K562 (cell line): ENCODE results near the gene GFRAL. TPM values are rescaled to one million over a fixed set of nuclear protein-coding genes. Genes with fewer than 3 reads are reported as not detected.

ENCODE experiments used
- ATAC-seq: fragments of 200-7000 bp; cut with Tn5 transposase; 3 replicates; pipeline ENCODE4 v1.9.1; 2020; ENCODE audit warnings: moderate library complexity
- BruUV-seq: library from RNA; stranded (reverse); fragments of 400-500 nt; replicated peaks from 2 replicates; lab custom pipeline; 2021; lab: Mats Ljungman, UMichigan
- CTCF ChIA-PET: fragments of 300-600 bp; formaldehyde crosslinking; extraction: SDS; loops from one replicate; lab custom pipeline; 2021; ENCODE audit warnings: low intra/inter-chr PET ratio; lab: Yijun Ruan, JAX
- POLR2A ChIA-PET: fragments of 300-600, 350-650 bp; sonication (Branson Sonifier 250); formaldehyde crosslinking; extraction: SDS; loops from one replicate; lab custom pipeline; 2021; ENCODE audit warnings: antibody characterized with exemption, inconsistent platforms; lab: Yijun Ruan, JAX
- DNase-seq, 4 experiments: peaks; one replicate each; pipeline versions ENCODE4 v3.0.0 to v3.0.0-alpha.2; 2011 to 2018; ENCODE audit warnings: low spot score in 3 of 4, mixed read lengths in 3 of 4; ENCODE audit errors: extremely low read depth in 1 of 4
- FAIRE-seq: peaks from 2 replicates; lab custom pipeline; 2011; peaks lifted over from hg19 to GRCh38; lab: Jason Lieb, UNC
- H2AFZ ChIP-seq: 2 replicates; pipeline ENCODE4 v1.6.0; 2011; ENCODE audit warnings: low read depth, low read length, control low read depth, inconsistent platforms
- H3K27ac ChIP-seq: fragments of 200-600 bp; 3 replicates; pipeline ENCODE4 v1.8.0; 2011; ENCODE audit warnings: low read depth, mild to moderate bottlenecking, control low read depth, inconsistent platforms, low read length, moderate library complexity, mixed read lengths; ENCODE audit errors: extremely low read depth
- H3K27me3 ChIP-seq, 2 experiments: fragments of 300-600 bp in 1 of 2; 2 replicates in 1 of 2; 3 replicates in 1 of 2; pipeline versions ENCODE4 v1.6.0 to v1.8.0; 2011; ENCODE audit warnings: inconsistent platforms in 2 of 2, low read length in 2 of 2, mild to moderate bottlenecking in 1 of 2, mixed read lengths in 1 of 2, moderate library complexity in 1 of 2; ENCODE audit not compliant: control insufficient read depth in 2 of 2, insufficient read depth in 2 of 2
- H3K36me3 ChIP-seq: fragments of 300-600 bp; 3 replicates; pipeline ENCODE4 v1.8.0; 2011; ENCODE audit warnings: mild to moderate bottlenecking, low read length, inconsistent platforms; ENCODE audit not compliant: control insufficient read depth, insufficient read depth
- H3K4me1 ChIP-seq, 2 experiments: fragments of 200-600 bp in 1 of 2; replicated peaks in 1 of 2; 2 replicates in 1 of 2; 3 replicates in 1 of 2; pipeline versions ENCODE4 v1.5.1 to v1.8.0; 2011; ENCODE audit warnings: inconsistent platforms in 2 of 2, low read length in 2 of 2, mild to moderate bottlenecking in 1 of 2, mixed read lengths in 1 of 2, moderate library complexity in 1 of 2; ENCODE audit not compliant: control insufficient read depth in 2 of 2, insufficient read depth in 2 of 2
- H3K4me2 ChIP-seq: 2 replicates; pipeline ENCODE4 v1.6.1; 2011; ENCODE audit warnings: low read length, control low read depth, inconsistent platforms, mixed read lengths; ENCODE audit not compliant: insufficient read depth
- H3K4me3 ChIP-seq: fragments of 200-600 bp; sonication (generic), shearing (Covaris generic); 2 replicates; pipeline ENCODE4 v1.5.1; 2016; ENCODE audit warnings: control low read depth, inconsistent platforms
- H3K79me2 ChIP-seq: fragments of 200-600 bp; 3 replicates; pipeline ENCODE4 v1.8.0; 2011; ENCODE audit warnings: low read length, inconsistent platforms; ENCODE audit not compliant: control insufficient read depth, insufficient read depth
- H3K9ac ChIP-seq, 2 experiments: 2 replicates each; pipeline versions ENCODE4 v1.6.0 to v1.6.1; 2011; ENCODE audit warnings: low read depth in 2 of 2, low read length in 2 of 2, control low read depth in 1 of 2, inconsistent platforms in 1 of 2, mild to moderate bottlenecking in 1 of 2, mixed read lengths in 1 of 2; ENCODE audit not compliant: insufficient read depth in 1 of 2
- H3K9me1 ChIP-seq: one replicate; pipeline ENCODE4 v1.6.0; 2011; ENCODE audit warnings: inconsistent platforms, mild to moderate bottlenecking, low read length, moderate library complexity; ENCODE audit not compliant: control insufficient read depth, insufficient read depth
- H3K9me3 ChIP-seq: replicated peaks from 2 replicates; pipeline ENCODE4 v1.5.1; 2011; ENCODE audit warnings: low read depth, low read length, inconsistent platforms; ENCODE audit not compliant: control insufficient read depth, insufficient read depth
- H4K20me1 ChIP-seq: replicated peaks from 2 replicates; pipeline ENCODE4 v1.6.1; 2011; ENCODE audit warnings: low read length, inconsistent platforms, mixed read lengths; ENCODE audit not compliant: control insufficient read depth, insufficient read depth
- CHD4 ChIP-seq: fragments of 200-600 bp; sonication (generic); IDR thresholded peaks from 3 replicates; pipeline ENCODE4 v1.6.1; 2012; ENCODE audit warnings: low read depth, mild to moderate bottlenecking, mixed read lengths, low read length, inconsistent platforms; ENCODE audit not compliant: insufficient read depth, insufficient replicate concordance, poor library complexity, severe bottlenecking
- RAD21 ChIP-seq, 2 experiments: fragments of 250-450 bp in 1 of 2; fragments of 450-650 bp in 1 of 2; sonication (Bioruptor Pico) in 1 of 2; formaldehyde crosslinking in 1 of 2; IDR thresholded peaks in 1 of 2; conservative IDR thresholded peaks in 1 of 2; 2 replicates each; pipeline versions ENCODE4 v1.4.0 to v1.8.0; 2020 to 2022; ENCODE audit warnings: mild to moderate bottlenecking in 2 of 2, moderate library complexity in 1 of 2
- RFX7 ChIP-seq: fragments of 250-450 bp; sonication (Bioruptor Pico); IDR thresholded peaks from 2 replicates; pipeline ENCODE4 v1.5.1; 2021; ENCODE audit warnings: mild to moderate bottlenecking
- SRSF7 ChIP-seq: fragments of 200-400 bp; formaldehyde crosslinking; optimal IDR thresholded peaks from 2 replicates; pipeline ENCODE3; 2017; ENCODE audit warnings: mild to moderate bottlenecking, low read depth, low read length
- ZNF41 ChIP-seq: fragments of 250-450 bp; sonication (Bioruptor Pico); conservative IDR thresholded peaks from 2 replicates; pipeline ENCODE4 v1.4.0; 2020; ENCODE audit warnings: mild to moderate bottlenecking
- ZNF778 ChIP-seq: fragments of 450-650 bp; formaldehyde crosslinking; IDR thresholded peaks from 2 replicates; pipeline ENCODE4 v1.4.0; 2020; ENCODE audit warnings: mild to moderate bottlenecking, moderate library complexity
- WGBS: fragments of 100-300 bp; shearing (Covaris generic); methylation state at CpG from one replicate; pipeline ENCODE4 v1.1.6; 2016; ENCODE audit warnings: low coverage, mixed read lengths; ENCODE audit not compliant: insufficient coverage; ENCODE audit errors: missing lambda C conversion rate; 5-methylcytosine and 5-hydroxymethylcytosine counted together
- in situ Hi-C: fragments of 300-500 bp; cut with MboI; formaldehyde crosslinking; loops from 4 replicates; pipeline ENCODE4 v1.15.0; 2018; ENCODE audit warnings: inconsistent platforms, mixed read lengths
- intact Hi-C: fragments of 100-400 bp; cut with micrococcal nuclease; formaldehyde crosslinking; loops from 2 replicates; pipeline ENCODE4 v1.14.2; 2022
- polyA plus RNA-seq, 8 experiments: library from polyadenylated mRNA; depleted of rRNA in 4 of 8; stranded (reverse) in 5 of 8; unstranded in 3 of 8; fragments of >200 nt; fragmentation: Nextera tagmentation in 2 of 8; fragmentation: Illumina TruSeq in 1 of 8; extraction: Ambion mirVana in 2 of 8; extraction: Trizol in 1 of 8; gene quantifications; 2 replicates each; pipeline versions ENCODE4 v1.2.1 to v1.2.3, GENCODE V29; 2011 to 2014; ENCODE audit warnings: inconsistent platforms in 1 of 8, missing spikeins in 1 of 8
- total RNA-seq, 7 experiments: library from RNA; depleted of rRNA in 6 of 7; stranded (reverse); fragments of >200 nt in 6 of 7; fragmentation: Illumina TruSeq in 2 of 7; extraction: Trizol in 2 of 7; gene quantifications; 2 replicates each; pipeline versions ENCODE4 v1.2.1 to v1.2.3, GENCODE V29; 2011 to 2021; ENCODE audit warnings: low replicate concordance in 1 of 7
- TF ChIP-seq, protein P1 (sequence below): fragments of 250-450 bp; sonication (Bioruptor Pico); IDR thresholded peaks from 2 replicates; pipeline ENCODE4 v1.8.0; 2022; ENCODE audit warnings: moderate library complexity, mild to moderate bottlenecking, inconsistent platforms

GFRAL gene
- total and polyA plus RNA-seq, 9 of the 15 experiments (the other 6 are each of a cell fraction or from before 2014, with no cell fraction given), result not detected

- no peak for TF ChIP-seq CHD4
- TF ChIP-seq RFX7 (CRISPR knock-in tag), result no peak
- TF ChIP-seq, all 486 proteins: peak for 0
Measured at GRCh38 chr6:55438203-55438602, 110.9 kb downstream of the GFRAL start (continued).

DNA sequence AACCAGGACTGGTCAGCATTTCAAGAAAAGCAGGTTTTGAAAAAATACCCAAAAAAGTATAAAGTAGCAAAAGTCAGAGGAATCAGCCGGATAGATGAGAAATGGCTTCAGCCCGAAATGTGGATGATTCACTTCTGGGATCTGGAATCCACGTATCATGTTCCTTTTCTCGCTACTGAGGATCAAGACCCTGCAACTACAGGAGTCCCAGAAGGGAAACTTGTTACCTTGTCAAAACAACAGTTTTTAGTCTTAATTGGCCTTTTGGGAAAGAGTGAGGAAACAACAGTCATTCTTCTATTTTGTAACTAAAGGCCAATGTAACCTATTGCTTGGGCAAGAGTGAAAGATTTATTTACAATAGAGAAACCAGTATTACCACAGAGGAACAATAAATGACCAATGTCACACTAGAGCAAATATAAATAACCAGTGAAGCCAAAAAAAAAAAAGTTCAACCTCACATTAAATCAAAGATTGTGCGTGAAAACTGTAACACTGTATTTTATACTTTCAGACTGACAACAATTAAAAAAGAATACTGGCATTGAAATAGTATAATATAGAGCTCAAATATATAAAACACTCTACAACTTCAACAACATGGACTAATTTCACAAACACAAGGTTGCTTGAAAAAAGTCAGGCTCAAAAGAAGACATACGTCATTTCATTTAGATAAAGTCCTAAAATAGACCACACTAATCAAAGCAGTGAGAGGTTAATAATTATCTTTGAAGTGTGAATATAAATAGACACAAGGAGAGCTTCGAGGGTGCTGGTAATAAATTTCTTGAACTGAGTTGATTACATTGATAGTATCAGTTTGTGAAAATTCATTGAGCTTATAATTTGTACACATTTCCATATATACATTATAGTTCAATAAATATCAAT is 116.2 kb downstream of the GFRAL start:
- Histone ChIP-seq H2AFZ (no peak overlapping the region), H3K36me3 (no peaks in the 10 kb centered on the region), H3K79me2 (no peaks in the 10 kb centered on the region), H3K27ac (no peak overlapping the region), H3K9me3 (no peaks in the 10 kb centered on the region), H4K20me1 (no peaks in the 10 kb centered on the region), H3K9ac (no peak overlapping the region), H3K27me3 (no peaks in the 10 kb centered on the region), H3K4me3 (no peak overlapping the region), H3K4me2 (no peak overlapping the region), H3K4me1 (no peaks in the 10 kb centered on the region), H3K9me1 (no peaks in the 10 kb centered on the region)
- DNase-seq (no peak), FAIRE-seq (no peak), ATAC-seq (no peak)
- intact Hi-C loops (no loop called here), in situ Hi-C loops (no loop called here)
- ChIA-PET POLR2A (no interaction called here), CTCF (no interaction called here)
- TF ChIP-seq SRSF7, result no peak
- no peak for TF ChIP-seq RAD21 (CRISPR knock-in tag; conservative IDR thresholded peaks at IDR 0.05 in 1 of 2, IDR thresholded peaks at IDR 0.05 in 1 of 2)
- no peak for TF ChIP-seq ZNF41 (CRISPR knock-in tag)
- no peak for TF ChIP-seq ZNF778 (CRISPR knock-in tag)
- TF ChIP-seq, protein P1, sequence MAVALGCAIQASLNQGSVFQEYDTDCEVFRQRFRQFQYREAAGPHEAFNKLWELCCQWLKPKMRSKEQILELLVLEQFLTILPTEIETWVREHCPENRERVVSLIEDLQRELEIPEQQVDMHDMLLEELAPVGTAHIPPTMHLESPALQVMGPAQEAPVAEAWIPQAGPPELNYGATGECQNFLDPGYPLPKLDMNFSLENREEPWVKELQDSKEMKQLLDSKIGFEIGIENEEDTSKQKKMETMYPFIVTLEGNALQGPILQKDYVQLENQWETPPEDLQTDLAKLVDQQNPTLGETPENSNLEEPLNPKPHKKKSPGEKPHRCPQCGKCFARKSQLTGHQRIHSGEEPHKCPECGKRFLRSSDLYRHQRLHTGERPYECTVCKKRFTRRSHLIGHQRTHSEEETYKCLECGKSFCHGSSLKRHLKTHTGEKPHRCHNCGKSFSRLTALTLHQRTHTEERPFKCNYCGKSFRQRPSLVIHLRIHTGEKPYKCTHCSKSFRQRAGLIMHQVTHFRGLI (CRISPR knock-in tag), result no peak
- no TSS peak for BruUV-seq
- WGBS, result 0% methylated on average over 6 of the region's 7 CpGs
